ENCODE data around the gene CLEC11A.
A peak's percentile ranks its signal among the peaks of the same experiment; 100 is the strongest.

Gene CLEC11A

DNA sequence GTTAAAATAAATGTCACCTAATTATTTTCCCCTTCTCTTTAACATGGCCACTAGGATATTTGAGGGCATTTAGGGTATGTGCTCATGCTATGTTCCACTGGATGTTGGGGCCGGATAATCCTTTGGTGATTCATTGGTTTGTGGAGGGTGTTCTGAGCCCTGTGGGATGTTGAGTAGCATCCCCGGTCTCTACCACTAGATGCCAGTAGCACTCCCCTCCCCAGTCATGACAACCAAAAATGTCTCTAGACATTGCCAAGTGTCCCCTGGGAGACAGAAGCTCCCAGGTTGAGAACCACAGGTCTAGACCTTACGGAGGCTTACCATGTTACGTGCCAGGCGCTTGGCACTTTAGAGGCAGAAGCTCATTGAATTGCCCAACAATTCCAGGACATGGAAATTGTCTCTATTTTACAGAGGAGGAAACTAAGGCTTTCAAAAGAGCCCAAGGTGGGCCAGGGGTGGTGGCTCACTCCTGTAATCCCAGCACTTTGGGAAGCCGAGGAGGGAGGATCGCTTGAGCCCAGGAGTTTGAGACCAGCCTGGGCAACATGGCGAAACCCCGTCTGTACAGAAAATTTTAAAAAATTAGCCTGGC is 17.6 kb upstream of the CLEC11A start:
- TF ChIP-seq CTCF (IDR thresholded peaks at IDR 0.05; ENCODE audit: borderline replicate concordance, insufficient read depth, low read depth, low read length): peak; percentile 79
- H3K4me3 ChIP-seq (ENCODE audit: low read depth, low read length): no peak overlapping the region

GRCh38 chr19:50706387-50706786 is 16.8 kb upstream of the CLEC11A start:
- H3K4me3 ChIP-seq (ENCODE audit: low read depth, low read length): no peak overlapping the region
- no peak for TF ChIP-seq CTCF (IDR thresholded peaks at IDR 0.05; ENCODE audit: borderline replicate concordance, insufficient read depth, low read depth, low read length)

- no peak for TF ChIP-seq CTCF (IDR thresholded peaks at IDR 0.05; ENCODE audit: borderline replicate concordance, insufficient read depth, low read depth, low read length)
- no peak overlapping the region for H3K4me3 ChIP-seq (ENCODE audit: low read depth, low read length)
These were observed 14.8 kb upstream of the CLEC11A start for GRCh38 chr19:50708179-50708879.

DNA sequence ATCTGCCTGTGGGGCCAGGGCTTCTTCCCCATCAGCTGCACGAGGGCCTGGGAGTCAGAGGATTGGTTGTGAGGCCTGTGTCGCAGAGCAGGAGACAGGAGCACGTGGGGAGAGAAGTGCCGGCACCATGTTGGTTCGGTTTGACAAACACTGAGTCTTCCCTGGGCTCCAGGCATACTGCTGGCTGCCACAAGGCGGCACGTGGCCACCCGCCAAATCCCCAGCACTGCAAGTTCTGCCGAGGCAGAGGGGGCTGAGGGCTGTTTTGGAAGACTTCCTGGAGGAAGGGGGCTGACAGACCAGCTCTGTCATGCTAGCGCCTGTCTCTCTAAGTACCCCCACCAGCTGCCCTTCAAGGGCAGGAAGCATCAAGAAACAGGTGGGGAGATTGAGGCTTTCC is 13.1 kb upstream of the CLEC11A start:
- peak; percentile 12; the same call in 1 of the 2 replicates for TF ChIP-seq CTCF (IDR thresholded peaks at IDR 0.05; ENCODE audit: borderline replicate concordance, insufficient read depth, low read depth, low read length)

DNA sequence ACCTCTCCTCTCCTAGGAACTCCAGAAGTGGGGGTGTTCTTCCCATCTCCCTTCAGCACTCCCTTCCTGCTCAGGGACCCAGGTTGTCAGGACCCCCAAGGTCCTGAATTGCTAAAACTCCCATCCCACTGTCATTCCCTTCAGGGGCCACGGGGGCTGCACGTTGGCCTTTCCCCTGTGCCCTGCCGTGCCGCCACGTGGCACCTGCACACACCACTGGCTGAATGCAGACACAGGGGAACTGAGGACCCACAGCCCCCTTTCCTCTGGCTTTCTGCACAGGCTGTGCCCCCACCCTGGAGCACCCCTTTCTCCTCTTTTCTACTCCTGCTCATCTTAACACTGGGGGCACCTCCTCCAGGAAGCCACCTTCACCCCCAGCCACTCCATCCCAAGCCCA is 12.6 kb upstream of the CLEC11A start:
- TF ChIP-seq CTCF (IDR thresholded peaks at IDR 0.05; ENCODE audit: borderline replicate concordance, insufficient read depth, low read depth, low read length): no peak

More for the DNA sequence above, 13.1 kb upstream of the CLEC11A start:
- H3K4me3 ChIP-seq (ENCODE audit: low read depth, low read length): no peak overlapping the region

DNA sequence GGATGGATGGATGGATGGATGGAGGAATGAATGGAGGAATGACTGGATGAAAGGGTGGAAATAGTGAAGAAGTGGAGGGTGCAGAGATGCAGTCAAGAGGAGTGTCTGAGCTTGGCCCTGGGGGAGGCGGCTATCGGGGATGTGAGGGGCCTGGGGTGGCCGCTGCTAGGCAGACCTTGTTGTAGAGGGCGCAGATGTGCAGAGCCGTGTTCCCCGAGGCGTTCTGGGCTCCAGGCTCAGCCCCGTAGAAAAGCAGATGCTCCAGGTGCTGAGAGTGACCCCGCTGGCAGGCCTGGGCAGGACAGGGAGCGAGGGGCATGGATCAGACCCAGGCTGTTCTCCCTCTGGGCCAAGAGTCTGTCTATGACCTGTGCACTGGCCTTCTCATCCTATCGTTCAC is 12.0 kb upstream of the CLEC11A start:
- no peak for TF ChIP-seq CTCF (IDR thresholded peaks at IDR 0.05; ENCODE audit: borderline replicate concordance, insufficient read depth, low read depth, low read length)
- H3K4me3 ChIP-seq (ENCODE audit: low read depth, low read length): no peak overlapping the region

More for the DNA sequence above, 12.6 kb upstream of the CLEC11A start:
- no peak overlapping the region for H3K4me3 ChIP-seq (ENCODE audit: low read depth, low read length)

GRCh38 chr19:50711805-50712204 is 11.4 kb upstream of the CLEC11A start:
- TF ChIP-seq CTCF (IDR thresholded peaks at IDR 0.05; ENCODE audit: borderline replicate concordance, insufficient read depth, low read depth, low read length): no peak

More at GRCh38 chr19:50711805-50712204, 11.4 kb upstream of the CLEC11A start:
- H3K4me3 ChIP-seq (ENCODE audit: low read depth, low read length): no peak overlapping the region
